Kidney epithelial cell (primary cell): Measurements from ENCODE around the gene AUH. TPM values are rescaled to one million over a fixed set of nuclear protein-coding genes. Genes with fewer than 3 reads are reported as not detected.

Source experiments
- DNase-seq: peaks from one replicate; pipeline ENCODE4 v3.0.0-alpha.2; 2010; ENCODE audit warnings: low read depth
- H3K27me3 ChIP-seq: 2 replicates; pipeline ENCODE4 v1.6.0; 2011; ENCODE audit warnings: low read length; ENCODE audit not compliant: control insufficient read depth, insufficient read depth
- H3K36me3 ChIP-seq: 2 replicates; pipeline ENCODE4 v1.5.1; 2011; ENCODE audit warnings: low read length; ENCODE audit not compliant: control insufficient read depth, insufficient read depth
- H3K4me3 ChIP-seq: 2 replicates; pipeline ENCODE4 v1.5.1; 2011; ENCODE audit warnings: low read depth, mild to moderate bottlenecking, control low read depth, low read length
- total RNA-seq: library from RNA; depleted of rRNA; stranded (reverse); fragments of >200 nt; gene quantifications from 2 replicates; pipeline ENCODE4 v1.2.3, GENCODE V29; 2015
- TF ChIP-seq, protein P1 (sequence below): IDR thresholded peaks from 2 replicates; pipeline ENCODE4 v1.5.1; 2011; ENCODE audit warnings: mild to moderate bottlenecking, moderate library complexity, low read length, control low read depth, inconsistent platforms; ENCODE audit not compliant: insufficient read depth, poor library complexity, severe bottlenecking

The AUH gene
- total RNA-seq, 1 donor from 2014 or later: 11.3 TPM

DNA sequence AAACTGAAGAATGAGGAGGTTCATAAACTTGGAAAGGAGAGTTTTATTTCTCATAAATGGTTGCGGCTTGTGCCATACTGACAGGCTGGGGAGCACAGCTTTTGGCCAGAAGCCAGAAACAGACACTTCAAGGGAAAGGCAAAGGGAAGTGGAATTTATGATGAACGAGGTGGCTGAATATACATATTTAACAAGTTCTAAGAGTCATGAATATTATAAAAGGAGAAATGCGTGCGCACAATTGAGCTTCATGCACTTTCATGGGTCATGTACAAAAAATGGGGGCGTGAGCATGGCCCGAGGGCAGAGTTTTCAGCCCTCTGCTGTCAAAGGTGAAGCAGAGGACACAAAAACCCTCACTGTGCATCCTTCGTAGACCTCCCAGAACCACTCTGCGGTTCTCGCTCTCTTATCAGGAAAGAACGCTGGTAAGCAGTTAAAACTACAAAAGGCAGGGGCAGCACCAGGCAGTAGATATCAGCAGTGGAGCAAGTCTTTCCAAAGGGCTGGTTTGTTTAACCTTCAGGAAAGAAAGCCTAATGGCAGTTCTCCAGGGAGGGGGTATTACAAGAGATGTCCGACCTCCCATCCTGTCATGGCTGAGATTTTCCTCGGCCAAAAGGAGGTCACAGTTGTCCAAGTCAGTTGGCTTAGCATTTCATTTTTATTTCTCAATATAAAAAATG lies 29.0 kb downstream of the AUH start:
- no peak overlapping the region for H3K4me3 ChIP-seq
- no peaks in the 10 kb centered on the region for H3K27me3 ChIP-seq
- TF ChIP-seq, protein P1, sequence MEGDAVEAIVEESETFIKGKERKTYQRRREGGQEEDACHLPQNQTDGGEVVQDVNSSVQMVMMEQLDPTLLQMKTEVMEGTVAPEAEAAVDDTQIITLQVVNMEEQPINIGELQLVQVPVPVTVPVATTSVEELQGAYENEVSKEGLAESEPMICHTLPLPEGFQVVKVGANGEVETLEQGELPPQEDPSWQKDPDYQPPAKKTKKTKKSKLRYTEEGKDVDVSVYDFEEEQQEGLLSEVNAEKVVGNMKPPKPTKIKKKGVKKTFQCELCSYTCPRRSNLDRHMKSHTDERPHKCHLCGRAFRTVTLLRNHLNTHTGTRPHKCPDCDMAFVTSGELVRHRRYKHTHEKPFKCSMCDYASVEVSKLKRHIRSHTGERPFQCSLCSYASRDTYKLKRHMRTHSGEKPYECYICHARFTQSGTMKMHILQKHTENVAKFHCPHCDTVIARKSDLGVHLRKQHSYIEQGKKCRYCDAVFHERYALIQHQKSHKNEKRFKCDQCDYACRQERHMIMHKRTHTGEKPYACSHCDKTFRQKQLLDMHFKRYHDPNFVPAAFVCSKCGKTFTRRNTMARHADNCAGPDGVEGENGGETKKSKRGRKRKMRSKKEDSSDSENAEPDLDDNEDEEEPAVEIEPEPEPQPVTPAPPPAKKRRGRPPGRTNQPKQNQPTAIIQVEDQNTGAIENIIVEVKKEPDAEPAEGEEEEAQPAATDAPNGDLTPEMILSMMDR: no peak
- no peak for DNase-seq
- no peaks in the 10 kb centered on the region for H3K36me3 ChIP-seq

DNA sequence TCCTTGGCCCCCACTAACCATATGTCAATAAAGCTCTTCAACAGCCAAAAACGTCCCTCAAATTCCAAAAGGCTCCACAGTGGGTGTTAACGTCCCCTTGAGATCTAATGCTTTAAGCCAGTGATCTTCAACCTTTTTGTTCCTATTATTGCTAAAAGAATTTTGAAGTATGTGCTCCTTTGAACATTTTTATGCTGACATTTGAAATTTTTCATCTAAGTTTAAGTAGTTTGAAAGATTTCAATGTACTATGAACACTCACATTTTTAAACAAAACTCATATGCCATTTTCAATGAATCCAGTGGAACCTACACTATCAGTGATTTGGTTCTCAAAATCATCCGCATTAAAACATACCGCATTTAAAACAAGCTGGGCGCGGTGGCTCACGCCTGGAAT lies 29.9 kb downstream of the AUH start:
- H3K4me3 ChIP-seq: no peak overlapping the region
- DNase-seq: no peak
- H3K27me3 ChIP-seq: no peaks in the 10 kb centered on the region
- TF ChIP-seq, protein P1: no peak
- H3K36me3 ChIP-seq: no peaks in the 10 kb centered on the region

DNA sequence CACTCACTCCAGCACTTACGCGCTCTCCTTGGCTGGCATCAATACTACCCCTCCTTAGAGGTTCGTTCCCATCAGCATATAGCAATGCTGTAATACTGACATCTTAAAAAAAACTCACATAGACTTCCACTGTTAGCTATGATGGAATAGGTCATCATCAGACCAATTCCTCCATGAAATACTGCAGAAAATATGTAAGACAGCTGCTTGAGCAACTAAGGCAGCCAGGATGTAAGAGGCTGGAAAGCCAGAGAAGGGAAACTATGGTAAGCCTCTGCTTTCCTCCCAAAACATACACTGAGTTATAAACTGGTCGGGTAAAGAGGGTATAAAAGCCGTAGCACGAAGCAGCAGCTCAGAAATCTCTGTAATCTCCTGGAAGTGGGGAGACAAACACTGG lies 33.5 kb downstream of the AUH start:
- DNase-seq: no peak
- Histone ChIP-seq H3K4me3 (no peak overlapping the region), H3K27me3 (no peaks in the 10 kb centered on the region)

DNA sequence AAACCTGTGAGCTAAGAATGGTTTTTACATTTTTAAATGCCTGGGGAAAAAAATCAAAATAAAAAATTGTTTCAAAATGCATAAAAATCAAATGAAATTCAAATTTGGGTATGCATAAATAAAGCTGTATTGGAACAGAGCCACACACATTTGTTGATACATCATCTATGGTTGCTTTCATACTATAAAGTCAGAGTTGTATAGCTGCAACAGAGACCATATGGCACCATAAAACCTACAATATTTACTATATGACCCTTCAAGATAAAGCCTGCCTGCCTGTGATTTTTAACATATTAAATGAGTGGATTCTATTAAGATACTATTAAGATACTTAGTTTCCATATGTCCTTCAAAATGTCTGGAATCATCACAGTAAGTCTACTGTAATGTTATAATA lies 40.0 kb downstream of the AUH start:
- TF ChIP-seq, protein P1: no peak
- no peak for DNase-seq
- Histone ChIP-seq H3K4me3 (no peak overlapping the region), H3K36me3 (peaks cover 1% of the 10 kb centered on the region), H3K27me3 (no peaks in the 10 kb centered on the region)

More for the DNA sequence above, 33.5 kb downstream of the AUH start:
- H3K36me3 ChIP-seq: no peaks in the 10 kb centered on the region
- TF ChIP-seq, protein P1: no peak

DNA sequence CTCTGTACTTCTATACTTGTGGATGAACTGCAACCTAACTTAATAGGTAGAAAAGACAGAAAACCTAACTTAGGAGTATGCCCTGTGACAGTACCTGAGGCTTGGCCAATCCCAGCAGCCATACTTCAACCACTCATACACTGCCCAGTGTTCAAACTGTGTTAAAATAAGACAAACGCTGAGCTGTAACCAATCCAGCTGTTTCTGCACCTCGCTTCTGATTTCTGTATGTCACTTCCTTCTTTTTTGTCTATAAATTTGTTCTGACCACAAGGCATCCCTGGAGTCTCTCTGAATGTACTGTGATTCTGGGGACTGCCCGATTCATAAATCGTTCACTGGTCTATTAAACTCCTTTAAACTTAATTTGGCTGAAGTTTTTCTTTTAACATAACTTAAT lies 41.4 kb downstream of the AUH start:
- Histone ChIP-seq H3K27me3 (no peaks in the 10 kb centered on the region), H3K4me3 (no peak overlapping the region), H3K36me3 (peaks cover 1% of the 10 kb centered on the region)
- no peak for DNase-seq
- TF ChIP-seq, protein P1: no peak

DNA sequence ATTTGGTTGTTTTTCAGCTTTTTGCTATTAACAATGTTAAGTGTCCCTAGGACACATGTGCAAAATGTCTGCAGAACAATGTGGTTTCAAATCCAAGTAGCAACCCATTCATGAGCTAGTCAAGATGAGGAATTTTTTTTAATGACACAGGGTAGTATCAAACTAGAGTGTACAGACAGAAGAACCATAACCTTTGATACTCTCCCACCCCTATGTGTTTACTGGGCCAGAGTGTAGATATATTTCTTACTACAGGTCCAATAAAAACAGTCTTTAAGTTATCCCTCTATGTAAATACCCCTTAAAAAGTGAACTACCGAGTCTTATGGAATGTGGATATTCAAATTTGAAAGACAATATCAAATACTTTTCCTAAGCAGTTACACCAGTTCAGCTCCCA lies 45.6 kb downstream of the AUH start:
- DNase-seq: no peak
- TF ChIP-seq, protein P1: no peak
- no peaks in the 10 kb centered on the region for H3K27me3 ChIP-seq
- no peak overlapping the region for H3K4me3 ChIP-seq
- H3K36me3 ChIP-seq: peaks cover 1% of the 10 kb centered on the region
